Astrocyte (in vitro differentiated cells and primary cell): Measurements from ENCODE around the gene APBB1.

ENCODE experiments used
- EZH2 ChIP-seq: IDR thresholded peaks from 2 replicates; pipeline ENCODE4 v1.6.1; 2012; ENCODE audit warnings: mild to moderate bottlenecking, low read length, inconsistent platforms; ENCODE audit not compliant: insufficient read depth
- TF ChIP-seq, protein P1 (sequence below): IDR thresholded peaks from 2 replicates; pipeline ENCODE4 v1.5.1; 2011; ENCODE audit warnings: low read depth, mild to moderate bottlenecking, inconsistent platforms, low read length, moderate library complexity; ENCODE audit not compliant: insufficient read depth

DNA sequence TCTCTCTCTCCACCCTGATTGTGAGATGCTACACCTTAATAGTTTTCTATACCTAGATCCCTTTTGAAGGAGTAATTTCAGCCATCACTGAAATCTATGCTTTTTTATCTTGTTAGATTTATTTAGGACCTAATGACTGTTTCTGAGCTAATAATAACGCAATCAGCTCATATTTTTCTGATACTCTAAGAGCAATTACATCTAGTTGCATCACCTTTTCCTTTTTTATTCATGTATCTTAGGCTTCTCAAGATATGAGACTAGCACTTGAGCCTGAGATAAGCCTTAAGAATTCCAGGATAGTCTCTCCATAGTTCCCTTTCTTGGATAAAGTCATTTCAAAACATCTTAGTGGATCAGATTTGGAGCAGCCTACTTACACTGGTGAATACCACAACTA lies 73.5 kb downstream of the APBB1 start:
- TF ChIP-seq, protein P1, sequence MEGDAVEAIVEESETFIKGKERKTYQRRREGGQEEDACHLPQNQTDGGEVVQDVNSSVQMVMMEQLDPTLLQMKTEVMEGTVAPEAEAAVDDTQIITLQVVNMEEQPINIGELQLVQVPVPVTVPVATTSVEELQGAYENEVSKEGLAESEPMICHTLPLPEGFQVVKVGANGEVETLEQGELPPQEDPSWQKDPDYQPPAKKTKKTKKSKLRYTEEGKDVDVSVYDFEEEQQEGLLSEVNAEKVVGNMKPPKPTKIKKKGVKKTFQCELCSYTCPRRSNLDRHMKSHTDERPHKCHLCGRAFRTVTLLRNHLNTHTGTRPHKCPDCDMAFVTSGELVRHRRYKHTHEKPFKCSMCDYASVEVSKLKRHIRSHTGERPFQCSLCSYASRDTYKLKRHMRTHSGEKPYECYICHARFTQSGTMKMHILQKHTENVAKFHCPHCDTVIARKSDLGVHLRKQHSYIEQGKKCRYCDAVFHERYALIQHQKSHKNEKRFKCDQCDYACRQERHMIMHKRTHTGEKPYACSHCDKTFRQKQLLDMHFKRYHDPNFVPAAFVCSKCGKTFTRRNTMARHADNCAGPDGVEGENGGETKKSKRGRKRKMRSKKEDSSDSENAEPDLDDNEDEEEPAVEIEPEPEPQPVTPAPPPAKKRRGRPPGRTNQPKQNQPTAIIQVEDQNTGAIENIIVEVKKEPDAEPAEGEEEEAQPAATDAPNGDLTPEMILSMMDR, result no peak
- no peak for TF ChIP-seq EZH2
